Activated CD4-positive, alpha-beta T cell treated with anti-CD3 and anti-CD28 coated beads, Interleukin-2, amount 10 ng/mL, durations not matched to agents 7 days and 5 days (primary cell): ENCODE data around the gene PIK3R5. TPM values are rescaled to one million over a fixed set of nuclear protein-coding genes. Genes with fewer than 3 reads are reported as not detected.

Experiments
- CTCF ChIA-PET: fragments of 350-600 bp; sonication (Branson Sonifier 250); formaldehyde crosslinking; loops from one replicate; lab custom pipeline; 2021; ENCODE audit warnings: antibody characterized with exemption; lab: Charles Lee
- POLR2A ChIA-PET: fragments of 350-600 bp; sonication (Branson Sonifier 250); formaldehyde crosslinking; loops from one replicate; lab custom pipeline; 2021; ENCODE audit warnings: antibody characterized with exemption; lab: Charles Lee
- DNase-seq: peaks from one replicate; pipeline ENCODE4 v3.0.0-alpha.2; 2020
- H3K27ac Mint-ChIP-seq: one replicate; pipeline ENCODE4 v1.8.0; 2021; ENCODE audit warnings: mild to moderate bottlenecking, moderate library complexity, mixed read lengths
- H3K27me3 Mint-ChIP-seq: one replicate; pipeline ENCODE4 v1.8.0; 2021; ENCODE audit warnings: mixed read lengths
- H3K36me3 Mint-ChIP-seq: one replicate; pipeline ENCODE4 v1.8.0; 2021; ENCODE audit warnings: low read depth, mixed read lengths
- H3K4me1 Mint-ChIP-seq: one replicate; pipeline ENCODE4 v1.8.0; 2021; ENCODE audit warnings: mixed read lengths
- H3K4me3 Mint-ChIP-seq: one replicate; pipeline ENCODE4 v1.8.0; 2021; ENCODE audit warnings: mild to moderate bottlenecking, moderate library complexity, mixed read lengths
- H3K9me3 Mint-ChIP-seq: one replicate; pipeline ENCODE4 v1.8.0; 2021; ENCODE audit warnings: mixed read lengths
- total RNA-seq, 2 experiments: library from RNA; stranded (reverse); gene quantifications; one replicate each; pipeline ENCODE4 v1.2.3, GENCODE V29; 2021

Gene PIK3R5, protein sequence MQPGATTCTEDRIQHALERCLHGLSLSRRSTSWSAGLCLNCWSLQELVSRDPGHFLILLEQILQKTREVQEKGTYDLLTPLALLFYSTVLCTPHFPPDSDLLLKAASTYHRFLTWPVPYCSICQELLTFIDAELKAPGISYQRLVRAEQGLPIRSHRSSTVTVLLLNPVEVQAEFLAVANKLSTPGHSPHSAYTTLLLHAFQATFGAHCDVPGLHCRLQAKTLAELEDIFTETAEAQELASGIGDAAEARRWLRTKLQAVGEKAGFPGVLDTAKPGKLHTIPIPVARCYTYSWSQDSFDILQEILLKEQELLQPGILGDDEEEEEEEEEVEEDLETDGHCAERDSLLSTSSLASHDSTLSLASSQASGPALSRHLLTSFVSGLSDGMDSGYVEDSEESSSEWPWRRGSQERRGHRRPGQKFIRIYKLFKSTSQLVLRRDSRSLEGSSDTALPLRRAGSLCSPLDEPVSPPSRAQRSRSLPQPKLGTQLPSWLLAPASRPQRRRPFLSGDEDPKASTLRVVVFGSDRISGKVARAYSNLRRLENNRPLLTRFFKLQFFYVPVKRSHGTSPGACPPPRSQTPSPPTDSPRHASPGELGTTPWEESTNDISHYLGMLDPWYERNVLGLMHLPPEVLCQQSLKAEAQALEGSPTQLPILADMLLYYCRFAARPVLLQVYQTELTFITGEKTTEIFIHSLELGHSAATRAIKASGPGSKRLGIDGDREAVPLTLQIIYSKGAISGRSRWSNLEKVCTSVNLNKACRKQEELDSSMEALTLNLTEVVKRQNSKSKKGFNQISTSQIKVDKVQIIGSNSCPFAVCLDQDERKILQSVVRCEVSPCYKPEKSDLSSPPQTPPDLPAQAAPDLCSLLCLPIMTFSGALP
- total RNA-seq = 10 to 100 TPM; 73.4 to 77.6 TPM

- peak; percentile 76 for DNase-seq
- peaks cover 13% of the 10 kb centered on the region for H3K9me3 Mint-ChIP-seq
- peak within 1 kb of the TSS; percentile 98 for H3K27ac Mint-ChIP-seq
- ChIA-PET POLR2A (interaction anchor here (2.1 kb wide), 1 partner anchor 23 kb away, joined by 6 read pairs; no protein-coding TSS in a partner anchor), CTCF (interaction anchor here (0.7 to 1.5 kb wide), 2 partner anchors 9 to 639 kb away, joined by 3 read pairs; no protein-coding TSS in a partner anchor)
- peaks cover 49% of the 10 kb centered on the region for H3K36me3 Mint-ChIP-seq
- H3K4me1 Mint-ChIP-seq = peaks cover 57% of the 10 kb centered on the region
- no peaks in the 10 kb centered on the region for H3K27me3 Mint-ChIP-seq
- H3K4me3 Mint-ChIP-seq = peak within 1 kb of the TSS; percentile 97
These were observed at the start of gene PIK3R5 for GRCh38 chr17:8965394-8966168. PIK3R5 (minus strand) TSS chr17:8965707; CDS start chr17:8911494, 54,213 bp downstream.

DNA sequence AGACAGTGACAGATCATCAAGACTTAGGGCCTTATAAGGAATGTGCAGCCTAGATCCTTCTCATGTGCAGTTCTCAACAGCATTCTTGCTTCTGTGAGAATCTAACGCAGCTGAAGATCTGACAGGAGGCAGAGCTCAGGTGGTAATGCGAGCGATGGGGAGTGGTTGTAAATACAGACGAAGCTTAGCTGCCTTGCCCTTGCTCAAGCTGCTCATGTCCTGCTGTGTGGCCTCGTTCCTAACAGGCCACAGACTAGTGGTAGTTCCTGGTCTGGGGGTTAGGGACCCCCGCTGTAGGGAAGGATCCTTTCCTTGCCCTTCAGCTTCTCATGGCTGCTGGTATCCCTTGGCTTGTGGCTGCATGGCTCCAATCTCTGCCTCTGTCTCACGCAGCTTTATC lies 45.5 kb upstream of the PIK3R5 start:
- Mint-ChIP-seq H3K4me1 (no peaks in the 10 kb centered on the region), H3K27ac (no peak overlapping the region), H3K9me3 (no peaks in the 10 kb centered on the region), H3K4me3 (no peak overlapping the region), H3K27me3 (peaks cover 44% of the 10 kb centered on the region), H3K36me3 (no peaks in the 10 kb centered on the region)
- ChIA-PET POLR2A (no interaction called here), CTCF (no interaction called here)
- no peak for DNase-seq

DNA sequence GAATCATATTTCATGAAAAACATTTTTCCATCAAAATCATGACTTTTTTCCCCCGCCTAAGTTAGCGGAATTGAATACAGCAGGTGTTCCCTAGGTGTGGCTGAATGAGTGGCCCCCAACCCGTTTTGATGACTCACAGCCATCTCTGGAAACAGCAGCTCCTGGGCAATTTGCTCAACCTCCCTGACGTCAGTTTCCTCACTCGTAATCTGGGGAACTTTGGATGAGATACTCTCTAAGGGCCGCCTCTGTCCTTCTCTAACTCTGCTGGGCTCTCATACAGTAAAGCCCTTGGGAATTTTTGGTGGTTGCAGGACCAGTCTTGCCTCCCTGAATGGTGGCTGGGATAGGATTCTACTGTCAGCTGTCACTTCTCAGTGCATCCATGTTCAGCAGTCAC lies 44.2 kb upstream of the PIK3R5 start:
- Mint-ChIP-seq H3K4me1 (no peaks in the 10 kb centered on the region), H3K9me3 (no peaks in the 10 kb centered on the region), H3K36me3 (peaks cover 1% of the 10 kb centered on the region), H3K4me3 (no peak overlapping the region), H3K27me3 (peaks cover 54% of the 10 kb centered on the region), H3K27ac (no peak overlapping the region)
- CTCF ChIA-PET = interaction anchor here (1.2 kb wide), 1 partner anchor 11 kb away, joined by 4 read pairs; no protein-coding TSS in a partner anchor
- POLR2A ChIA-PET = no interaction called here
- DNase-seq = no peak

- CTCF ChIA-PET = interaction anchor here (1.2 kb wide), 1 partner anchor 11 kb away, joined by 4 read pairs; no protein-coding TSS in a partner anchor
- Mint-ChIP-seq H3K9me3 (no peaks in the 10 kb centered on the region), H3K27ac (no peak overlapping the region), H3K4me3 (no peak overlapping the region), H3K4me1 (no peaks in the 10 kb centered on the region), H3K36me3 (peaks cover 1% of the 10 kb centered on the region), H3K27me3 (peaks cover 60% of the 10 kb centered on the region)
- DNase-seq = no peak
- POLR2A ChIA-PET = no interaction called here
These were observed 43.6 kb upstream of the PIK3R5 start for GRCh38 chr17:9009096-9009495.

- Mint-ChIP-seq H3K4me3 (no peak overlapping the region), H3K27me3 (peaks cover 66% of the 10 kb centered on the region), H3K9me3 (no peaks in the 10 kb centered on the region), H3K36me3 (peaks cover 1% of the 10 kb centered on the region), H3K4me1 (peaks cover 6% of the 10 kb centered on the region), H3K27ac (no peak overlapping the region)
- CTCF ChIA-PET = no interaction called here
- no peak for DNase-seq
- POLR2A ChIA-PET = no interaction called here
These were observed 41.7 kb upstream of the PIK3R5 start for GRCh38 chr17:9007052-9007714.

DNA sequence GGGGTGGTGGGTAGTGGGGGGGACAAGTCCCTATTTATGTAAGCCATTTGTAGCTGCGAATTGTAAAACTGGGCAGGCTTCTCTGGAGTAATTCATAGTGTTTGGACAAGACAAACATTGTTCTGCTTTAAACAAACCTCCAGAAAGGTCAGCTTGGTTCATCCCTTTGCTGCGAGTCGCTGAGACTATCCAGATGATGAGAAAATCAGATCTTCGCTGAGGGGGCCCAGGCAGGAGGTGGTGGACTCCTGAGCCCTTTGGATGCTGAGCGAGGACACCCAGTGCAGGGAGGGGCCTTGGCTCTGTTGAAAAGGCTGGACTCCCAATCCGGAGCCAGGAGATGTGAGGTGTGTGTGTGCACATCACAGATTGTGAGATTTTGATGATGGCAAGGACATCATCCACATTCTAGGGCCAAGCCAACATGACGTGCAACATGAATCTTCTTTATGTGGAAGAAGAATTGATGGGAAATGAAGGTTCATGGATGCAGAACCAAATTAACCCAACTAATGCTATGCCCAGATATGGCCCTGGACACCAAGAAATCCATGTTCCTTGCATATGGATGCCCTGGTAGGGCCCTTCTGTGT lies 40.8 kb upstream of the PIK3R5 start:
- POLR2A ChIA-PET = no interaction called here
- no peak for DNase-seq
- no peaks in the 10 kb centered on the region for H3K9me3 Mint-ChIP-seq
- peaks cover 10% of the 10 kb centered on the region for H3K4me1 Mint-ChIP-seq
- H3K36me3 Mint-ChIP-seq = peaks cover 1% of the 10 kb centered on the region
- H3K27ac Mint-ChIP-seq = no peak overlapping the region
- H3K4me3 Mint-ChIP-seq = no peak overlapping the region
- peaks cover 73% of the 10 kb centered on the region for H3K27me3 Mint-ChIP-seq
- CTCF ChIA-PET = no interaction called here

DNA sequence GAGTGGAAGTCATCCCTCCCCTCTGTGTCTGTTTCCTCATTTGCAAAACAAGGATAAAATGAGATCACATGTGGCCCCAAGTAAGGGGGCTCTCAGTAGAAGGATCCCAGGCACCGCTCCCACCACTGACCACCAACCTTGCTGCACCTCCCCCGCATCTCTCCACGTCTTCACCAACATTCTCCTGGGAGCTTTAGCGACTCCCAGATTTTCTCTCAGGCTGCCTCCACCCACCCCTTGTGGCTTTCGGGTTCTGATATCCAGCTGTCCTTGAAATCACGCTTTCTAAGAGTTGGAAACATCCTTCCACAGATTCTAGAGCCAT lies 39.4 kb upstream of the PIK3R5 start:
- no peaks in the 10 kb centered on the region for H3K9me3 Mint-ChIP-seq
- POLR2A ChIA-PET = no interaction called here
- H3K27ac Mint-ChIP-seq = no peak overlapping the region
- DNase-seq = no peak
- H3K36me3 Mint-ChIP-seq = peaks cover 1% of the 10 kb centered on the region
- peaks cover 74% of the 10 kb centered on the region for H3K27me3 Mint-ChIP-seq
- CTCF ChIA-PET = interaction anchor here (1.0 kb wide), 1 partner anchor 110 kb away, joined by 3 read pairs; no protein-coding TSS in a partner anchor
- peaks cover 10% of the 10 kb centered on the region for H3K4me1 Mint-ChIP-seq
- H3K4me3 Mint-ChIP-seq = no peak overlapping the region

GRCh38 chr17:9004132-9004960 lies 38.8 kb upstream of the PIK3R5 start:
- Mint-ChIP-seq H3K36me3 (peaks cover 1% of the 10 kb centered on the region), H3K4me3 (no peak overlapping the region), H3K27me3 (peaks cover 71% of the 10 kb centered on the region), H3K27ac (no peak overlapping the region), H3K4me1 (peaks cover 10% of the 10 kb centered on the region), H3K9me3 (no peaks in the 10 kb centered on the region)
- CTCF ChIA-PET = interaction anchor here (1.0 to 1.4 kb wide), 2 partner anchors 20 to 109 kb away, joined by 3 to 4 read pairs; no protein-coding TSS in a partner anchor
- no peak for DNase-seq
- POLR2A ChIA-PET = no interaction called here

DNA sequence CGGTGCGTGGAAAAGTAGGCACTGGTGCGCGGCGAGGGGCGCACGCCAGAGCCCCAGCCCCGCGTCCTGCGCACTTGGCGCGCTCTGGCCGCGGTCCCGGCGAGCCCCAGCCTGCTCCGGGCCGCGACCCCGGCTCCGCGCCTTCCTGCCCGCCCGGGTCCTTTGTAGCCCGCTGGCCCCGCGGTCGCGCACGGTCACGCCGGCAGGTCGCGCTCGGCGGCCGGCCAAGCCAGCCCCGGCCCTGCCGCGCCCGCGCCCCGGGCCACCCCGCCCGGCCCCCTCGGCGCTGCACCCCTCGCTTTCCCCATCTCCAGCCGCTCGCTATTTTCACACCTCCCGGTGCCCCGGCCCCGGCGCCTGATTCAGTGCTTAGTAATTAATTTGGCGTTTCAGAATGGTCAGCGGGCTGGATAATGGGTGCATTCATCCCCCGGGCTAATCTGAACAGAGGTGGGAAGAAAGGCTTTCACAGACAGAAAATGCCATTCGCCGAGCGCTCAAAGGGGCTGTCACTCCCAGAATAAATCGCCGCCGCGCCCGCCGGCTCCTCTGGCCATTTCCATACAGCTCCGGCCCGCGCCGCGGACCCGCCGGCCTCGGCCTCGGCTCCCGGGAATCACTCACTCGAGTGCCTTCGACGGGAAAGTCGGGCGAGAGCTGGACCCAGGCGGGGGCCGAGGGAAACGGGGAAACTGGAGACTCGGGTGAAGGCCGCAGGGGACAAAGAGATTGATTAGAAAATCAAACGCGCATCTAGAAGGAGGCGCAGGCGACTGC lies 38.0 kb upstream of the PIK3R5 start:
- ChIA-PET CTCF (interaction anchor here (0.6 to 1.8 kb wide), 5 partner anchors 17 to 154 kb away, joined by 3 to 4 read pairs (median 3); partner anchors contain the start of gene NTN1), POLR2A (no interaction called here)
- no peak for DNase-seq
- H3K27me3 Mint-ChIP-seq = peaks cover 71% of the 10 kb centered on the region
- H3K9me3 Mint-ChIP-seq = no peaks in the 10 kb centered on the region
- H3K4me1 Mint-ChIP-seq = peaks cover 10% of the 10 kb centered on the region
- H3K36me3 Mint-ChIP-seq = peaks cover 1% of the 10 kb centered on the region
- no peak overlapping the region for H3K4me3 Mint-ChIP-seq
- no peak overlapping the region for H3K27ac Mint-ChIP-seq

DNA sequence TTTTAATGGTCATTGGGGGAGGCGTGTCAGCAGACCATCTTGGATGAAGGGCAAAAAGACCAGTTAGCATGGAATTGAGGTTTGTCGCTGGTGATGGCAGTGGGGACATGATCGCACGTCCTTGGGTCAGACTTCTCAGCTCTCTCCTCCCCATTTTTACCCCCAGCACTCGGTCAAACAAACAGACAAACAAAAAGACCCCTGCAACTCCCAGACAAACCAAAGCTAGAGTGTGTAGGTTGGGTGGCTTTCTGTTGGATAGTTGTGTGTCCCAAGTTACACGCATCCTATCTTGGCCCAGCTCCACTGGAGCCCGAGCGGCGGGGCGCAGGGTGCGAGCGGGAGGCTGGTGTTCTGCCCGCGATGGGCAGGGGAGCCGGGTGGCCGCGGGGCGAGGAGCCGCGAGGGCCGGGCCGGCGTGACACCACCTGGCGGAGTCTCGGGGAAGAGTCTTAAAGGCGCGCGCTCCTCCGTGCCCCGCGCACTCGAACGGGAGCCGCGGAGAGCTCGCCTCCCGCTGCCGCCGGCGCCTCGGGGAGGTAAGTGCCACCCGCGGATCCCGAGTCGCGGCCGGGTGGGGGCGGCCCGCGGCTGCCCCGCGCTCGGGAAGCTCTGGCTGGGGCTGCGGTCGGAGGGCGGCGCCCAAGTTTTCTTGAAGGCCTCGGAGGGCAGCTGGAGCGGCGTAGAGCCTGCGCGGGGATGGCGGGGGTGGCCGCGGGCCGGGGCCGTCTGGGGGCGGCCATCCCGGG lies 37.3 kb upstream of the PIK3R5 start:
- Mint-ChIP-seq H3K27ac (peak overlapping the region; percentile 16), H3K27me3 (peaks cover 74% of the 10 kb centered on the region), H3K4me3 (peak overlapping the region; percentile 43), H3K9me3 (no peaks in the 10 kb centered on the region), H3K4me1 (peaks cover 13% of the 10 kb centered on the region), H3K36me3 (peaks cover 1% of the 10 kb centered on the region)
- ChIA-PET CTCF (interaction anchor here (0.6 to 1.8 kb wide), 6 partner anchors 18 to 153 kb away, joined by 3 to 4 read pairs (median 3); partner anchors contain the start of gene NTN1), POLR2A (interaction anchor here (0.7 kb wide), 1 partner anchor 225 kb away, joined by 5 read pairs; no protein-coding TSS in a partner anchor)
- DNase-seq = peak; percentile 18
